A549 (cell line): ENCODE data around the gene LPAR1.

Experiments used
- EP300 ChIP-seq, 2 experiments: fragments of >200 bp; sonication (Bioruptor Twin); formaldehyde crosslinking; IDR thresholded peaks; 2 replicates in 1 of 2; 3 replicates in 1 of 2; pipeline ENCODE4 v1.6.1; 2016 to 2017
- JUNB ChIP-seq: fragments of >200 bp; sonication (Bioruptor Twin); formaldehyde crosslinking; IDR thresholded peaks from 2 replicates; pipeline ENCODE4 v1.6.1; 2016
- KDM5A ChIP-seq: fragments of 200-600 bp; sonication (generic); IDR thresholded peaks from 2 replicates; pipeline ENCODE4 v1.6.1; 2016; ENCODE audit warnings: antibody characterized with exemption, mild to moderate bottlenecking
- PHF8 ChIP-seq: fragments of 200-600 bp; sonication (generic); IDR thresholded peaks from 2 replicates; pipeline ENCODE4 v1.6.1; 2016; ENCODE audit warnings: low read depth, mild to moderate bottlenecking, antibody characterized with exemption, moderate library complexity, borderline replicate concordance
- RFX5 ChIP-seq: fragments of 450-650 bp; IDR thresholded peaks from 2 replicates; pipeline ENCODE4 v1.7.1; 2014; ENCODE audit warnings: antibody characterized with exemption, mild to moderate bottlenecking, moderate library complexity

DNA sequence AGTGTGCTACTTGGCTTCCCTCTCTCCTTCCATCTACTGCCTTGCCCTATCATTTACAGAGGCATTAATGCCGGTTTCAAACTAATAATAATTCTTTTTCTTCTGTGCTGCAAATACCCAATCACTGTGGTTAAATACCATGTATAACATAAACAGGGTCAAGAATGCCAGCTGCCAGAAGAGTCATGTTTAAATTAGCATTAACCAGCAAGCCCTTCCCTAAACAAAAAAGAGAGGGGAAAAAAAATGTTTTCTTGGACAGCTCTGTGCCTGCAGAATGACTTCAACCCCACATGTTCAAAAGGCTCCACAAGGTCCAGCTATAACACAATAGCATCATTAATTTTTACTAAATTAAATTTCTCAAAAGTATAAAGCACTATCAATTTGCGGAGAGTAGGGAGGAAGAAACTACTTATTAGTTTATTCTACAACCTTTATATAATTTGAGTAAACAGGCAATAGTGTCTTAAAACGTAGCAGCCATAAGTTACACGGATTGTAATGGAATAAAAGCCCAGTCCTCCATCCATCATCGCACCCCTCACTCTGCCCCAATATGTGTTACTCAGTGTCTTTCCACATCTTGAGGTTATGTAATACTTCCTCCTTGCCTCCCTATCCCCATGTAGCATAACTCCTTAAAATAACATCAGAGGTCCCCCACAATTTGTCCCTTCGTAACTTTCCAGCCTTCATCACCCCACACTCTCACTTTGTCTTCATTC is 3.9 kb downstream of the LPAR1 start:
- TF ChIP-seq JUNB (no peak), EP300 (IDR thresholded peaks at IDR 0.05) (no peak), KDM5A (no peak), RFX5 (no peak), PHF8 (no peak)
